Mesenchymal stem cell (in vitro differentiated cells and primary cell): ENCODE results near the gene TMEM127.
"Not testable (repeated sequence)": the region's sequence is repeated elsewhere in the genome, so short reads cannot be mapped to it uniquely, and the experiment has no call there.

Experiments used
- DNase-seq: peaks from one replicate; pipeline ENCODE4 v3.0.0-alpha.2; 2013
- H2AFZ ChIP-seq: one replicate; pipeline ENCODE4 v1.6.1; 2013; ENCODE audit warnings: low read depth, mild to moderate bottlenecking, control low read depth, inconsistent platforms, low read length, moderate library complexity
- H2AK5ac ChIP-seq: 2 replicates; pipeline ENCODE4 v1.6.1; 2013; ENCODE audit warnings: low read length, moderate library complexity, mild to moderate bottlenecking, inconsistent platforms; ENCODE audit not compliant: severe bottlenecking
- H2BK120ac ChIP-seq: one replicate; pipeline ENCODE4 v1.6.1; 2013; ENCODE audit warnings: low read depth, mild to moderate bottlenecking, inconsistent platforms, low read length, moderate library complexity
- H2BK12ac ChIP-seq, 2 experiments: one replicate each; pipeline ENCODE4 v1.6.1; 2013; ENCODE audit warnings: inconsistent platforms in 2 of 2, low read length in 2 of 2, mild to moderate bottlenecking in 2 of 2, moderate library complexity in 2 of 2, control low read depth in 1 of 2
- H2BK15ac ChIP-seq: one replicate; pipeline ENCODE4 v1.6.1; 2013; ENCODE audit warnings: mild to moderate bottlenecking, low read depth, inconsistent platforms; ENCODE audit not compliant: poor library complexity, severe bottlenecking
- H2BK5ac ChIP-seq: 2 replicates; pipeline ENCODE4 v1.6.1; 2013; ENCODE audit warnings: low read depth, mild to moderate bottlenecking, low read length, control low read depth, inconsistent platforms; ENCODE audit not compliant: poor library complexity, severe bottlenecking
- H3K14ac ChIP-seq, 2 experiments: one replicate each; pipeline ENCODE4 v1.6.1; 2013; ENCODE audit warnings: inconsistent platforms in 2 of 2, low read length in 2 of 2, control low read depth in 1 of 2, mild to moderate bottlenecking in 1 of 2, moderate library complexity in 1 of 2
- H3K18ac ChIP-seq, 2 experiments: one replicate each; pipeline ENCODE4 v1.6.1; 2013; ENCODE audit warnings: inconsistent platforms in 2 of 2, low read length in 2 of 2, control low read depth in 1 of 2, low read depth in 1 of 2, mild to moderate bottlenecking in 1 of 2
- H3K23ac ChIP-seq, 2 experiments: one replicate each; pipeline ENCODE4 v1.6.1; 2013; ENCODE audit warnings: inconsistent platforms in 2 of 2, low read length in 2 of 2, mild to moderate bottlenecking in 2 of 2, moderate library complexity in 2 of 2, control low read depth in 1 of 2
- H3K27ac ChIP-seq: 2 replicates; pipeline ENCODE4 v1.5.1; 2013; ENCODE audit warnings: mild to moderate bottlenecking, moderate library complexity, low read length, control low read depth, inconsistent platforms; ENCODE audit not compliant: poor library complexity, severe bottlenecking
- H3K27me3 ChIP-seq, 2 experiments: 2 replicates each; pipeline versions ENCODE4 v1.6.1 to v1.7.0; 2013; ENCODE audit warnings: low read length in 2 of 2, mild to moderate bottlenecking in 2 of 2, moderate library complexity in 2 of 2, control low read depth in 1 of 2, inconsistent platforms in 1 of 2; ENCODE audit not compliant: control insufficient read depth in 1 of 2, insufficient read depth in 1 of 2
- H3K36me3 ChIP-seq, 2 experiments: 2 replicates each; pipeline versions ENCODE4 v1.6.1 to v1.7.0; 2013; ENCODE audit warnings: low read length in 2 of 2, control low read depth in 1 of 2, inconsistent platforms in 1 of 2, low read depth in 1 of 2, mild to moderate bottlenecking in 1 of 2; ENCODE audit not compliant: insufficient read depth in 2 of 2, control insufficient read depth in 1 of 2
- H3K4ac ChIP-seq, 2 experiments: one replicate each; pipeline ENCODE4 v1.6.1; 2013; ENCODE audit warnings: inconsistent platforms in 2 of 2, low read length in 2 of 2, mild to moderate bottlenecking in 2 of 2, moderate library complexity in 2 of 2, control low read depth in 1 of 2, low read depth in 1 of 2
- H3K4me1 ChIP-seq: 2 replicates; pipeline ENCODE4 v1.6.1; 2013; ENCODE audit warnings: low read depth, low read length, control low read depth; ENCODE audit not compliant: control insufficient read depth, insufficient read depth
- H3K4me2 ChIP-seq: 2 replicates; pipeline ENCODE4 v1.6.1; 2013; ENCODE audit warnings: low read length, mild to moderate bottlenecking, inconsistent platforms; ENCODE audit not compliant: poor library complexity, severe bottlenecking
- H3K4me3 ChIP-seq, 2 experiments: 2 replicates each; pipeline versions ENCODE4 v1.5.1 to v1.7.0; 2013; ENCODE audit warnings: low read length in 2 of 2, mild to moderate bottlenecking in 2 of 2, control low read depth in 1 of 2, low read depth in 1 of 2; ENCODE audit not compliant: insufficient read depth in 1 of 2
- H3K79me1 ChIP-seq: replicated peaks from 2 replicates; pipeline ENCODE4 v1.6.1; 2013; ENCODE audit warnings: mild to moderate bottlenecking, control low read depth, low read length, inconsistent platforms; ENCODE audit not compliant: poor library complexity, severe bottlenecking
- H3K9ac ChIP-seq: 2 replicates; pipeline ENCODE4 v1.7.0; 2013; ENCODE audit warnings: mild to moderate bottlenecking, low read length, moderate library complexity
- H3K9me3 ChIP-seq: 2 replicates; pipeline ENCODE4 v1.7.0; 2013; ENCODE audit warnings: mild to moderate bottlenecking, low read length; ENCODE audit not compliant: control insufficient read depth
- H4K8ac ChIP-seq: one replicate; pipeline ENCODE4 v1.6.1; 2013; ENCODE audit warnings: inconsistent platforms, mild to moderate bottlenecking, low read length, moderate library complexity
- H4K91ac ChIP-seq: one replicate; pipeline ENCODE4 v1.6.1; 2013; ENCODE audit warnings: mild to moderate bottlenecking, low read length, inconsistent platforms
- WGBS: methylation state at CpG from one replicate; pipeline ENCODE4 v1.1.7; 2013; ENCODE audit warnings: mixed read lengths; 5-methylcytosine and 5-hydroxymethylcytosine counted together

The TMEM127 gene

DNA sequence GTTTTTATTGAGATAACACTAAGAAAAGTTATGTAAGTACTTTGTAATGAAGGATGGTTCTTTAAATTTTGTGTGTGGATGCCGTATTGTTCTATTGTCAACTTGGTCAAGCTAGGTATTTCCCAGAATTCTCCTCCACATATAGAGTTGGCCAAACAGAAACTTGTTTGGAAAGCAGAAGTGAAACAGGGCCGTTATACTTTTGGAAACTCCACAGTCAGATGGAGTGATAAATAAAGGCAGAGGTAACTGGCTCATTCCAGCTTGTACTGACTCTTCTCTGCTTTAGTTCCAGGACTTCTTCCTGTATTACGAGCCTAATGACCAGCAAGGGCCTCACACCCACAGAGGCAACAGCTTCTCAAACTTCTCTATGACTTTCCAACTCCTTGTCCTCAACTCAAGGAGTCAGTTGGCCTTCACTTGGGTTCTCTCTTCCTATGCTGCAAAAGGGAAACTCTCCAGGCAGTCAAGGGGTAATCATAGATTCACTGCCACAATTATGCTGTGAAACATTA is 40.7 kb downstream of the TMEM127 start:
- Histone ChIP-seq H3K4me1 (no peaks in the 10 kb centered on the region), H2AFZ (no peak overlapping the region), H3K27me3 (no peaks in the 10 kb centered on the region), H2BK15ac (no peak overlapping the region), H3K27ac (no peak overlapping the region), H2BK120ac (no peak overlapping the region), H3K4me3 (no peak overlapping the region), H3K4me2 (no peak overlapping the region), H2BK5ac (no peak overlapping the region), H3K18ac (no peak overlapping the region), H3K79me1 (peaks cover 15% of the 10 kb centered on the region), H2AK5ac (no peak overlapping the region), H3K23ac (no peak overlapping the region), H2BK12ac (no peak overlapping the region), H3K14ac (no peak overlapping the region), H3K4ac (no peak overlapping the region), H3K9me3 (no peaks in the 10 kb centered on the region), H4K8ac (no peak overlapping the region), H4K91ac (no peak overlapping the region), H3K36me3 (no peaks in the 10 kb centered on the region), H3K9ac (no peak overlapping the region)
- WGBS = 92% methylated on average over 3 of the region's 3 CpGs
- DNase-seq = no peak

DNA sequence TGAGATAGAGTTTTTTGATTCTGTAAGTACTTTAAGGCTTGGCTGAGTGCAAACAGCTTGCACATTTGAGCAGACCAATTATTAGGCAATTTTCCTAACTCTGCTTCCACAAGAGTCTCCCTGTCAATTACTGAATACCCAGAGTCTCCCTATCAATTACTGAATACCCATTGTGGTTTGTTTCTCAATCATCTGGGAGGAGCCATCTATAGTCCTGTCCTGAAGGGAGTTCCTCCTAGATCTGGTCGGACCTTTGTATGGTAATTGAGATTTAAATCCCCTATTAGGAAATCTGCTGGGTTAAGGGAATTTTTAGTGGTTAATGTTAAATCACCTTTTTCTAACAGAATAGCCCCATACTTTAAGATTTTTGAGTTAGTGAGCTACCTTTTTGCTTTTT is 44.7 kb downstream of the TMEM127 start:
- not testable (repeated sequence) for H2AK5ac ChIP-seq, H2BK120ac ChIP-seq, H3K4me3 ChIP-seq, H3K9me3 ChIP-seq, H3K4me2 ChIP-seq, H3K9ac ChIP-seq, H4K8ac ChIP-seq, H2AFZ ChIP-seq, H3K14ac ChIP-seq, H2BK5ac ChIP-seq, H3K27me3 ChIP-seq, H3K4me1 ChIP-seq, H2BK12ac ChIP-seq, H3K18ac ChIP-seq, H4K91ac ChIP-seq, H3K27ac ChIP-seq, H3K23ac ChIP-seq, DNase-seq, H3K4ac ChIP-seq, H2BK15ac ChIP-seq, H3K36me3 ChIP-seq
- no CpG with 5 or more reads among the region's 1 CpG for WGBS
- H3K79me1 ChIP-seq = peaks cover 19% of the 10 kb centered on the region

DNA sequence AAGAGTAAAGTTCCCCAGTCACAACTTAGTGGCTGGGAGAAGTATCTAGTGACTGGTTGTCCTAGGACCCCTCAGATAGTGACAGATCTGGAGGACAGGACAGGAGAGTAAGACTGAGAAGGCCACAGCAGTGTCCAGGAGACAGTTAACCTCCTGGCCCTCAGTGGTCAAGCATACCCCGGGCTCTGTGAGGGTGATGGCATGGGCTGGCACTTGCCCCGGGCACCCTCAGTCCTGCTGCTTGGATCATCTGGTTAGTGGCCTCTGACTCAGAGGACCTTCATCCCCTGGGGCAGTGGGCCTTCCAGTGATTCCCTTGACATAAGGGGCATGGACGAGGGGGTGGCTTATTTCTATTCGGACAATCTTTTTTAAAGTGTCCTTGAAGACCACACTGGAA is 45.8 kb downstream of the TMEM127 start:
- DNase-seq, H3K23ac ChIP-seq, H3K36me3 ChIP-seq, H3K9ac ChIP-seq, H3K18ac ChIP-seq, H3K27ac ChIP-seq, H3K27me3 ChIP-seq, H2AFZ ChIP-seq, H3K4me3 ChIP-seq, H3K4me1 ChIP-seq, H3K4ac ChIP-seq, H2BK120ac ChIP-seq, H2BK15ac ChIP-seq, H2BK12ac ChIP-seq, H4K8ac ChIP-seq, H3K4me2 ChIP-seq, H2BK5ac ChIP-seq, H2AK5ac ChIP-seq, H3K9me3 ChIP-seq, H3K14ac ChIP-seq, H4K91ac ChIP-seq: not testable (repeated sequence)
- H3K79me1 ChIP-seq = peaks cover 20% of the 10 kb centered on the region
- 95% methylated on average over 4 of the region's 4 CpGs for WGBS

DNA sequence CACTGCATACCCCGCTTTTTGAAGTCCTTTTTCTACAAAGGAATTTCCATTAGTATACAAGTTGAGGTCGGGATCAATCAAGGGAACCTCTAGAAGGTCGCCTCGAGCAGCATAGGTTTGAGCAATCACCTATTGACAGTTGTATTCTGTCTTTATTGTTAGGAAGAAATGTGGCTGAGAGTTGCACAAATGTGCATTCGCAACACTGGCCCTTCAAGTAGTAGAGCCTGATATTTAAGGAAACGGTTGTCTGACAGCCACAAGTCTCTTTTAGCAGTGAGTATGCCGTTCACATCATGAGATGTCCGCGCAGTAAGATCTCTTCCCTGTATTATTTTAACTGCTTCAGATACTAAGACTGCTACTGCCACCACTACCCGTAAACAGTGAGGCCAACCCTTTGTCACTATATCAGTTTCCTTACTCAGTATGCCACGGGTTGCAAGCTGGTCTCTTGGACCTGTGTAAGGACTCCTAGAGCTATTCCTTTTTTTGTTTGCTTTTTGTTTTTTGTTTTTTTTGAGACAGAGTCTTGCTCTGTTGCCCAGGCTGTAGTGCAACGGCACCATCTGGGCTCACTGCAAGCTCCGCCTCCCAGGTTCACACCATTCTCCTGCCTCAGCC is 47.2 kb downstream of the TMEM127 start:
- Histone ChIP-seq H3K23ac (no peak overlapping the region), H3K9me3 (no peaks in the 10 kb centered on the region), H3K4me2 (no peak overlapping the region), H3K36me3 (no peaks in the 10 kb centered on the region), H3K4me1 (no peaks in the 10 kb centered on the region), H3K9ac (no peak overlapping the region), H4K8ac (no peak overlapping the region), H2BK5ac (no peak overlapping the region), H2BK120ac (no peak overlapping the region), H2AK5ac (no peak overlapping the region), H2BK12ac (no peak overlapping the region), H4K91ac (no peak overlapping the region), H3K14ac (no peak overlapping the region), H3K79me1 (peaks cover 23% of the 10 kb centered on the region), H2BK15ac (no peak overlapping the region), H2AFZ (no peak overlapping the region), H3K4ac (no peak overlapping the region), H3K18ac (no peak overlapping the region), H3K27ac (no peak overlapping the region), H3K4me3 (no peak overlapping the region), H3K27me3 (no peaks in the 10 kb centered on the region)
- no peak for DNase-seq
- 91% methylated on average over 11 of the region's 13 CpGs for WGBS
